GM23248 (cell line): ENCODE measurements around the gene NBEA.

Source experiments
- EZH2 ChIP-seq: fragments of 200-600 bp; sonication (generic); IDR thresholded peaks from 2 replicates; pipeline ENCODE4 v1.6.1; 2018; ENCODE audit warnings: antibody characterized with exemption, mild to moderate bottlenecking; ENCODE audit not compliant: insufficient read depth, poor library complexity, severe bottlenecking
- EZH2phosphoT487 ChIP-seq: fragments of 200-600 bp; sonication (generic); IDR thresholded peaks from 2 replicates; pipeline ENCODE4 v1.6.1; 2018; ENCODE audit warnings: antibody characterized with exemption, moderate library complexity, mild to moderate bottlenecking, low read depth; ENCODE audit not compliant: insufficient read depth

GRCh38 chr13:35714121-35714520 is 772.1 kb downstream of the NBEA start:
- TF ChIP-seq EZH2phosphoT487 (no peak), EZH2 (no peak)
